ENCODE results near the gene SLC4A7.
"Not testable (repeated sequence)": the region's sequence is repeated elsewhere in the genome, so short reads cannot be mapped to it uniquely, and the experiment has no call there.

SLC4A7 gene

DNA sequence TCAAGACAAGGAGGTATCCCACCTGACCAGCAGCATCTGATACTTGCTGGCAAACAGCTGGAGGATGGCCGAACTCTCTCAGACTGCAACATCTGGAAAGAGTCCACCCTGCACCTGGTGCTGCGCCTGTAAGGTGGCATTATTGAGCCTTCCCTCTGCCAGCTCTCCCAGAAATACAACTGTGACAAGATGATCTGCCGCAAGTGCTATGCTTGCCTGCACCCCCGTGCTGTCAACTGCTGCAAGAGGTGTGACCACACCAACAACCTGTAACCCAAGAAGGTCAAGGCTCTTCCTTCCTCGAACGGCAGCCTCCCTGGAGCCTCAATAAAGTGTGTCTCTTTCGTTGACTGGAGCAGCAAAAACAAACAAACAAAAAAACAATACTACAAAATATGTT, 2.2 kb upstream of the SLC4A7 start:
- DNase-seq: peak; percentile 30

DNA sequence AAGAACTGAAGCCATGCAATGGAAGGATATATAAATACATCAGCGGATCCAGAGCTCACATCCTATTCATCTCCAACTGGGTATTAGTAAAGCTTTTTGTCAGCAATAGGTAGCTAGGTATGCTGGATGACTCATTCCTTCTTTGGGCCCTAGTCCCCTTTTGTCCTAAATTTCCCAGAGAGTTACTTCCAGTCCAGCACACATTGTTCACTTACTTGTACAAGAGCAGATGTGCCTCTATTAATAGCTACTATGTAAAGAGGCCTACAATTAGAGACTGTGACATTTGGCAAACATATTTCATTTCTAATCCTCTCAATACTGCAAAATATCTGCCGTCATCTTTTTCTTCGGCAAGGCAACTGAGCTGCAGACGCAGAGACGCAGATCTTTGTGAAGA, 1.7 kb upstream of the SLC4A7 start:
- DNase-seq: peak; percentile 51

DNA sequence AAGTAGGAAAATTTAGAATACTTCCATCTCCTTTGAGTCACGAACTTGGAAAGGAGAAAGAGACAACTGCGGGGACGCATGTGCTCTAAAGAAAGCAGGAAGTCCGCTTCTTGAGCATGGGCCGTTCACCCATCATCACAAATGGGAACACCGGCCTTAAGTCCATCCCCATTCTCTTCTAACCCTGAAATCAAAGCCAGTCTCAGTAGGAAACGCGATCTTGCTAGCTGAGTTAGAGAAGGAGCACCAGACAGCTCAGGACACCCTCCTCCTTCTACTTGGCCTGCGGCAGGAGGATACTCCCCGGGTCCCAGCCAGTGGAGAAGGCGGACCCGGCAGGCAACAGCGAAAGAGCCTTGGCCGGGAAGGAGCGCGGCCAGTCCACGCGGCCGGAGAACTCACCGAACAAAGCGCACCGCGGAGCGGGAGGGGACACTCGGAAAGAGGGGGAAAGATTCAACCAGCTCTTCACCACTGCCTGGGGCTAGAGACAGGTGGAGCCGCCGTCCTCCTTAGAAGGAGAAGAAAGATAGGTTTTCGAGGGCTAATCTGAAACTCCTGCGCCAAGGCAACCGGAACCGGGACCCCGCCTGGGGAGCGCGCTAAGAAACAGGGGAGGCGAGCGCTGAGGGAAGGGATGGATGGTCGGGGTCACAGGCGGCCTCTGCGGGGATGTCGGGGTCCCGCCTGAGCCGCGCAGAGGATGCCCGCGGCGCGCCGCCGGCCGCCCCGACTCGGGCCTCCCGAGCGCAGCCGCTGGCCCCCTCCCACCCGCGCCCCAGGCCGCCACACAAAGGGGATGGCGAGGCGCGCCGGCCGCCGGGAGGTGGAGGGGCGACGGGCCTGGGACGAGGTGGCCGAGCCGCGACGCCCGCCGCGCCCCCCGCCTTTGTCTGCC, 818 bp downstream of the SLC4A7 start:
- peak; percentile 52 for DNase-seq

DNA sequence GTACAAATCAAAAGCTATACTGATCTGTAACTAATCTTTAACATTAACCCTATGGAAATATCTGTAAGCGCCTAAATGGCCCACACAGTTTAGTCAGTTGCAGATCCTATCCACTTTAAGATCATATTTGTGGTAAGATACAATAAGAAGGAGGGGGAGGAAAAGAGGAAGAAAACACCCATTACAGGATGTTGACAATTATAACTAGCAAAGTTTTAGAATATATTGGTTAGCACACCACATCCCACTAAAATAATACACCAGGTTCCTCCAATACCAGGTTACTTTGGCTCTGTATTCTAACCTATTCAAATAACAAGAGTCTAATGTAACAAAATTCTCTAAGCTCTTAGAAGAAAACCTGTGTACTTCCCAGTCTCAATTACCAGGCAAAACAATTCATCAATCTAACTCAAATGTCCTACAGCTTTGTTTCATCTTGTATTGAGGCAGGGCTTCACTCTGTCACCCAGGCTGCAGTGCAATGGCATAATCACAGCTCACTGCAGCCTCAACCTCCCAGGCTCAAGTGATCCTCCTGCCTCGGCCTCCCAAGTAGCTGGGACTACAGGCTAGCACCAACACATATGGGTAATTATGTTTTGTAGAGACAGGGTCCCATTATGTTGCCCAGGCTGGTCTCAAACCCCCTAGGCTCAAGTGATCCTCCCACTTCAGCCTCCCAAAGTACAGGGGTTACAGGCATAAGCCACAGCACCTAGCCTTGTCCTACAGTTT, 4.2 kb downstream of the SLC4A7 start:
- no peak for DNase-seq

DNA sequence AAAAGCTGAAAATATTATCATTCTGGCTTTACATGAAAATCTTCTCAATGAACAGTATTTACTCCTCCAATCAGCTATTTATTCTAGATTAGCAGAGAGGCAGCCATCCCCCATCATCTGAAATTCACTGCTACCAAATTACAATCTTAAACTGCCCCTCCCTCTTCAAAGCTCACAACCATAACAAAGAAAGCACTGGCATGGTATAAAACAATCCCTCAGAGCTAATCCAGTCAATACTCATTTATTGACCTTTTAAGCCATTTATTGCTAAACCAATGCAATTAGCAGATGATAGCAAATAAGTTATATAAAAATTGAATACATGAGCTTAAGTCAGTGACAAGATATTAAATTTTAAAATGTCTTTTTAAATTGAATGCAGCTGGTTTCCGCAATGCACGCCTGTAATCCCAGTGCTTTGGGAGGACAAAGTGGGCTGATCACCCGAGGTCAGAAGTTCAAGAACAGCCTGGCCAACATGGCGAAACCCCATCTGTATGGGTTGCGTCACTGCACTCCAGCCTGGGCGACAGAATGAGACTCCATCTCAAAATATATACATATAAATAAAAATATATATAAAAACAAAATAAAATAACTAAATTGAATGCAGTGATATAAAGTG, 12.1 kb downstream of the SLC4A7 start:
- no peak for DNase-seq

DNA sequence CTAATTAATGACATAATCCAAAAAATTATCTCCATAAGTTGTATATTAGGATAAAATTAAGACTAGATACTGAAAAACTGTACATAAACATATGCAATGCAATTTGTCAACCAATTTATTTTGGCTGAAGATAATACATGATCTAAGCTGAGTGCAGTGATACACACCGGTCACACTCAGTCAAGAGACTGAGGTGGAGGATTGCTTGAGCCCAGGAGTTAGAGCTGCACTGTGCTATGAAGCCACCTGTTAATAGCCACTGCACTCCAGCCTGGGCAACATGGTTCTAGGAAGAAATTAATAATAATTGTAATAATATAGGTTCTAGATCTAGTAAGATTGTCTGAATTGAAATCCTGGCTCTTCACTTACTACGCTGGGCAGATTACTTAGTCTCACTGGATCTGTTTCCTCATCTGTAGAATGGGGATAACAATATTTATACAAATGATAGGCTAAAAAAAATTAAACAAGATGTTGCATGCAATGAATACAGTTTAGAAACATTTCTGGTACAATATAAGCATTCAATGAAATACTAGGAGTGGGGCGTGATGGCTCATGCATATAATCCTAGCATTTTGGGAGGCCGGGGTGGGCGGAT, 15.8 kb downstream of the SLC4A7 start:
- no peak for DNase-seq

DNA sequence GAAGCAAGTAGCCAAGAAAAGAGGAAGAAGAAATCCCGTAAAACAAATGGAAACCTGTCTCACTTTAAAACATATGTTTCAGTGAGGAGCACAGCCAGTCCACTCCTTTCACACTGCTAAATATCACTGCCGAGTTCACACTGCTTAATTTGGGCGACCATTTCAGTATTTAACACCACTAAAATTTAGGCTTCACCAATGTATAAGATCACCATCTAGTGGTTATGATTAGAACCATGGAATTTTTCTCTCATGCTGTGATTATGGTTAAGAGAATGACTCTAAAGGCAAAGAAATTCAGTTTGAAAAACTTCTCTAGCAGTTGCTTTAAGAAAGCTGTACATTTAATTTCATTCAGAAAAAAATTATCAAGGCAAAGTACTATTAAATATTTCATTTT, 16.6 kb downstream of the SLC4A7 start:
- DNase-seq: peak; percentile 9

DNA sequence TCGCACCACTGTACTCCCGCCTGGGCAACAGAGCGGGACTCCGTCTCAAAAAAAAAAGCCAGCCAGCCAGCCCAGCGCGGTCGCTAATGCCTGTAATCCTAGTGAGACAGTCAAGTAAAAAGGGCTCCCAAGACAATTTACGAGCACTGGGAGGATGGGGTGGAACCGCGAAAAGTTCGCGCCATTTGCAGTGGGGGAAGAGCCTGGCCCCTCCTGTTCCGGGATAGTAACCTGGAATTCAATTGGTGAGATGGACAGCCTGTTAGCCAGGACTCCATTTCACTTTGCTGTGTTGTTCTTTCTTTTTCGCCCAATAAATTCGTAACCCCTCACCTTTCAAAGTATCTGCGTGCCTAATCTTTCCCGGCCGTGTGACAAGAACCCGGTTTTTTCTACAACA, 19.5 kb downstream of the SLC4A7 start:
- no peak for DNase-seq

DNA sequence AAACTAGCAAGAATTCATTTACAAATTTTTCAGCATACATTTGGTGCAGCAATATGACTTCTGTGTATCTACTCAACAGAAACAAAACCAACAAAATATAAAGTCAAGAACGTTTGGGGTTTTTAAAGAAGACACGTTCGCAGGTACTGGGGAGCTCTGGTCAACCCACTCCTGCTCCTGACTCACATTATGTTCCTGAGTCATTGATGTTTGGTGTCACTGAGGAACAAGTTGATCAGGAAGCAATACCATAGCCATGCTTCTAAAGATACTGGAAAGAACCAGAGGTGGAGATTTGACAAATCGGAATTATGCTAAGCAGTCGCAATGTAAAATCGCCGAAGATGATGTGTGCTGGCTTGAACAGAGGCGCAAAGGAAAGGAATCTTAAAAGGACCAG, 22.0 kb downstream of the SLC4A7 start:
- no peak for DNase-seq

DNA sequence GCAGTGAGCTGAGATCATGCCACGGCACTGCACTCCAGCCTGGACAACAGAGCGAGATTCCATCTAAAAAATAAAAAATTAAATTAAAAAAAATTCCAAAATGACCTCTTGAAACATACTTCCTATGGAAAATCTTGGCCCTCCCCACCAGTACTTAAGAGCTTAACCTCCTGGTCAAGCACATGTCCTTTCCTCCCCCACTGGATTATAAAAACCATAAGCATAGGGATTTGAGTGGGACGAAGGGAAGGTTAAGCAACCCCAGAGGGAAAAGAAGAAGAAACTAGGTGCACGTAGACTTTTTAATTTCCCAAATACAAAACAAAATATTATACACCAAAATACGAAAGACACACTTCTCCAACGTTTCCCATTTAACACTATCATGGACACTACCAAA, 25.3 kb downstream of the SLC4A7 start:
- no peak for DNase-seq

DNA sequence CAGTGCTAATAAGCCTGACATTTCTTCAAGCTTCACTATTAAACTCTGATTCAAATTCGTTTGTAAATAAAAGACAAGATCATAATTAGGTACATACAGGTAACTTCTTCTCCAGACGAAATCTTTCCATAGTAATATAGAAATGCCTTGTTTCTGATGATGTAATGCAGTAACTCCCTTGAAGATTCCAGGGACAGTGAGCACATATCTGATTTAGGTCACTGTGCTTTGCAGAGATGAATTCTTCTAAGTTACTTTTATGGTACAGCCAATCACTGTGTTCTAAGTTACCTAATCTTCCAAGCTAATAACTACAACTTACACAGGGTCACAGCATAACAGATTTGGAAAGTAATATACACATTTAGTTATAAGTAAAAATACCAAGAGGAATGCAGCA, 27.6 kb downstream of the SLC4A7 start:
- no peak for DNase-seq

DNA sequence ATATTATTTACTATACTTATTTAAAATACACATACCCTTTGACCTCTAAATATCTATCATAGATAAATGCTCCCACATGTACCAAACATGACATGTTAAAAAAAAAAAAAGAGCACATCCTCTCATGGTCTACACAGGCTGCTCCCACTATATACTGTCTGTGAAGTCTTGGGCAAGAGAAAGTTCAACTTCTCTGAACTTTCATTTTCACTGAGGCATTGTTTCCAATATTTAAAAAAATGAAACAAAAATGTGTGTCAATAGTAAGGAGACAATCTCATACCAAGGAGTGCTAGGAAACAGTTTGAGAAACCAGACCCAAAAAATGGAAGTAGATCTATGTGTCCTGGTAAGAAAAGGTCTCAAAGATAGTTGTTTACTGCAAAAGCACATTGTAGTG, 29.3 kb downstream of the SLC4A7 start:
- DNase-seq: no peak

DNA sequence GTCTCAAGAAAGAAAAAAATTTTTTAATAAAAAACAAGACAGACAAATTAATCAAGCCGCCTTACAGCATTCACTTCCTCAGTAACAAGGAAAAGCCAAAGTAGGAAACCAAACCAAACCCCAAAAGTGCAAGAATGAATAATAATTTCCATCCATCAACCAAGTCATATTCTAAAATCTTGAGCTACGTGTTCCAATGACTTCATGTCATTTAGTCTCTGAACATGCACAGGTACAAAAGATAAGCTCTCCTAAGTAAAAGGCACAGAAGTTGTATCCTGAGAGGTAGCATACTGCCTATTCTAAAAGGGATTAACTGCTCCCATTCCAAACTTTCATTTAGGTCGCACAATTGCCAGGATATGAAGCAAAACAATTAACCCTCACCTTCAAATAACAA, 29.7 kb downstream of the SLC4A7 start:
- DNase-seq: no peak

DNA sequence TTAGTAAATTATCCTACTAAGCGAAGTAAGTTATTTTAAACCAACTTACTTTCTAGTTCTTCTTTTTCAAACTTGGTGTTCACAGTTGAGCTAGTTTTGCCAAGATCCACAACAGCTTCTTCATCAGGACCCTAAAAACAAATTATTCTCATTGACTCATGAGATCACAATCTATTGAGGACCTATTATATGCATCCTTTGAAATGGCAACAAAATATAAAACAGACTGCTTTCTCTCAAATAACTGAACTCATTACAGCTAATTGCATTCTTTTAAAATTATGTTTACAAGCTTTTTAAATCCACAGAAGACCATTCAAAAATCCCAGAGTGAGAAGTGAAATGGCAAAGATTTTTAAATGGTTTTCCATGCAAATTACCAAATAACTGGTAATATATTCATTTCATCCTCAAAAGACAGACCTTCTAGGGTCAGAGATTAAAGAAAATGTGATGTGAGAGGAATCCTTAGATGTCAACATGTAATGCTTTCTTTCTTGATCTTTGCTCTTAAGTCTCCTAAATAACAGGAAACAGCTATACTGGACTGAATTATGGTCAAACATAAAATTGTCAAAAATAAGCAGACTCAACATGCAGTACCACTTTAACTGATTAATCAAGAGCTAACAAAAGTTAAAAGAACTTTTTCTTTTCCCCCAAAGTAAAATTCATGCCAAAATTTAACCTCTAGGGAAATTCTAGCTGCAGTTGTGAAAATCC, 31.7 kb downstream of the SLC4A7 start:
- no peak for DNase-seq

DNA sequence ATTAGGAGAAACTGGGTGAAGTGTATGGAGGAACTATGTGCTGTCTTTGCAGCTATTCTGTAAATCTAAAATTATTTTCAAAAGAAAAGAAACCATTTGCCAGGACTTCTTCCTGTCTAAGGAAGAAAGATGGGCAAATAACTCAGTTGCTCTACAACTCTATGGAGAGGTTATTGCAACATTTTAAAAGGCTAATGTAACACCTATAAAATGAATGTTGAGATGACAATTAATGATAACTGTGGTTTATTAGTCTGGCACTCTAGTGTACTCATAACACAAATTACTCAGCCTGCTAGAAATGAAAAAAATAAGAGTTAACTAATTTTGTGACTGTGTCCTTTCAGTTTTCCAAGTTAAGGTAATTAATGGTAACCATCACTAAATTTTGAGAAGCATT, 32.3 kb downstream of the SLC4A7 start:
- DNase-seq: no peak

DNA sequence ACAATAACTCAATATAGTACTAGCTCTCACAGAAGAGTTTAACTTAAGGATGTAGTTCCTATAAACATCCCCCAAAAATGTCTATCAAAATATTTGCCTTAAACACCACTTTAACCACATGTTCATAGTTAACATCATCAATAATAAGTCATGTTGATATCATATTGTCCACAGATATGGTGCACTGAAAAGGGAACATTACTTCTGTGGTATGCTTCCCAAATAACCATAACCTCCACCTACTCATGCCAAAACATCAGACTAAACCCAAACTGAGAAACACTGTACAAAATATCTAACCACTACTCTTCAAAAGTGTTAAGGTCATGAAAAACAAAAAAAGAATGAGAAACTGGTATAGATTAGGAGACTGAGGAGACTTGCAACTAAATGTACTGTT, 32.9 kb downstream of the SLC4A7 start:
- no peak for DNase-seq

DNA sequence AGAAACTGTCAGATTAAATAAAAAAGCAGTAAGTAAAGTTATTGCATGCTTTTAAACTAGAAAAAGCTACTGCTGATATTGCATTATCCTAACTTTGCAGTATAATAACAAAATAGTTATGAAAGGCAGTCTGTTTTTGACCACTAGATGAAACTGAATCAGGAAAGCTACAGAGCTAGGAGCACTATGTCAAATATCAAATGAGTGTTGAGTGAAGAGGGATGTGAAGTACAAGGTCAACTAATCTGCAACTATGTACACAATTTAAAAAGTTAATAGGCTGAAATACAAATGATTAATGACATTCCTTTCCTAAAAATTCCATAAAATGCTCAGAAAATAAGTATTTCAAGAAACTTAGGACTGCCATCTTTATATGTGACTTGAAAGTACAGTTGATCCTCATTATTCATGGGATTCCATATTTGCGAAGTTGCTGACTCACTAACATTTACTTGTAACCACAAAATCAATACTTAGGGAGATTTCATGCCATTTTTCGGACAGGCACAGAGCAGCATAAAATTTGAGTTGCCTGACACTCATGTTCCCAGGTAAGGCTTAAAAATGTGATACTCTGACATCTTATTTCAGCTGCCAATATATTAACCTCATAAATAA, 34.5 kb downstream of the SLC4A7 start:
- DNase-seq: no peak

DNA sequence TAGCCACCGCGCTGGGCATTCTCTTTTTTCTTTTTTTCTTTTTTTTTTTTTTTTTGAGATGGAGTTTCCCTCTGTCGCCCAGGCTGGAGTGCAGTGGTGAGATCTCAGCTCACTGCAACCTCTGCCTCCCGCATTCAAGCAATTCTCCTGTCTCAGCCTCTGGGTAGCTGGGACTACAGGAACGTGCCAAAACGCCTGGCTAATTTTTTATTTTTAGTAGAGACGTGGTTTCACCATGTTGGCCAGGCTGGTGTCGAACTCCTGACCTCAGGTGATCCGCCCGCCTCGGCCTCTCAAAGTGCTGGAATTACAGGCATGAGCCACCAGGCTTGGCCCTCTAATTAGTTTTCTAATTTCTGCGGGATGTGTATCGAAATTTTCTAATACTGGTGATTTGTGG, 41.2 kb downstream of the SLC4A7 start:
- DNase-seq: not testable (repeated sequence)

DNA sequence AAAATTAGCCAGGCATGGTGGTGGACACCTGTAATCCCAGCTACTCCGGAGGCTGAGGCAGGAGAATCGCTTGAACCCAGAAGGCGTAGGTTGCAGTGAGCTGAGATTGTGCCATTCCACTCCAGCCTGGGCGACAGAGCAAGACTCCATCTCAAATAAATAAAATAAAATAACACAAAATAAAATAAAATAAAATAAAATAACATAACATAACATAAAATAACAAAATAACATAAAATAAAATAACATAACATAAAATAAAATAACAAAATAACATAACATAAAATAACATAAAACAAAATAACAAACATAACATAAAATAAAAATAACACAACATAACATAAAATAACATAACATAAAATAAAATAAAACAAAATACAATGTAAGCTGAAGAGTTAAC, 45.8 kb downstream of the SLC4A7 start:
- DNase-seq: not testable (repeated sequence)

DNA sequence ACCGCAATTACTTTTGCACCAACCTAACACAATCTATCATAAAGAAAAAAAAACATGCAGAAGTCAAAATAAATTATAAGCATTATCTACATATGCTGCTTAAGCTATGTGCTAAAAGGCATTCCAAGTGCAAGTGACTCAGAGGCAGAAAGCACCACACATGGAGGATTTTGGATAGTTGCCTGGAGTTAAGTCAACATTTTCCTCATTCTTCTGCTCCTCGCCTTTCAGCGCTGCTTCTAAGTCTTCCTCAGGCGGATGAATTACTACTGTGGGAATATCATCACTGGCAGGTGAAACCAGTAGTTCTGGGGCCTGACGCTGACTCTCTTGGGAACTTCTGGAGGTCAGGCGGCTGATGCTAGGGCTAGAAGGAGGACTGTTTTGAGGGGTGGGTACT, 53.1 kb downstream of the SLC4A7 start:
- no peak for DNase-seq

DNA sequence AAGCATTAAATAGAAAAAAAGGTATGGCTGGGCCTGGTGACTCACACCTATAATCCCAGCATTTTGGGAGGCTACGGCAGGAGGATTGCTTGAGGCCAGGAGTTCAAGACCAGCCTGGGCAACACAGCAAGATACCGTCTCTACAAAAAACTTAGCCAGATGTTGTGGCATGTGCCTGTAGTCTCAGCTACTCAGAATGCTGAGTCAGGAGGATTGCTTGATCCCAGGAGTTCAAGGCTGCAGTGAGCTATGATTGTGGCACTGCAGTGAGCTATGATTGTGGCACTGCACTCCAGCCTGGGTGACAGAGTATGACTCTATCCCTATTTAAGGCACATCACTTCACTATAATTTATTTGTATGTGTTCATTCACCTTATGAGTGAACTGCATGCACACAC, 54.3 kb downstream of the SLC4A7 start:
- no peak for DNase-seq

DNA sequence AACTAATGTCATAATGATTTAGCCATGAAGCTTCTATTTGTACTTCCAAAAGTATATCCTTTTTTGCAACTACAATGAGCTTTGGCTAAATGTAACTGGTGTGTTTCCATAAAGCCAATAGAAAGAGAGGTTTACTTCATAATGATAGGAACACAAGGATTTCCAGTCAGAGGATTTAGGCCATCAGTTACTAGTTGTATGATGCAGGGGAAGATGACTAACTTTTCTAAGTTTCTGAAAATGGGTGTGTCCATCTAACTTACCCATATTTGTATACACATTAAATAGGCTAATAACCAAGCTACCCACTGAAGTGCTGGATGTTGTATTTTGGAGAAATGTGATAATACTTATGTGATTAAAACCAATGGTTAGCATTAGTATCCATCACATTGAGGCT, 55.7 kb downstream of the SLC4A7 start:
- DNase-seq: no peak

All from NCI-H146 (cell line).